HG03342 (cell line): ENCODE measurements around the gene WDR11.
A peak's percentile ranks its signal among the peaks of the same experiment; 100 is the strongest.

Experiments used
- ATAC-seq: cut with Tn5 transposase; IDR thresholded peaks from one replicate; pipeline ENCODE4 v1.9.1; 2021; ENCODE audit warnings: mild to moderate bottlenecking, moderate library complexity; ENCODE audit not compliant: unreplicated experiment

Gene WDR11

GRCh38 chr10:120942806-120943413, 91.7 kb downstream of the WDR11 start:
- peak; percentile 94 for ATAC-seq

- ATAC-seq = no peak
Observed at GRCh38 chr10:120943542-120943941, 92.4 kb downstream of the WDR11 start.

- no peak for ATAC-seq
Observed at GRCh38 chr10:120944586-120945125, 93.5 kb downstream of the WDR11 start.

- ATAC-seq = no peak
Observed at GRCh38 chr10:120945182-120945581, 94.0 kb downstream of the WDR11 start.

- no peak for ATAC-seq
Observed at GRCh38 chr10:120945801-120946302, 94.7 kb downstream of the WDR11 start.

GRCh38 chr10:120946497-120946896, 95.3 kb downstream of the WDR11 start:
- no peak for ATAC-seq

- peak; percentile 97 for ATAC-seq
Observed at GRCh38 chr10:120948889-120949608, 97.9 kb downstream of the WDR11 start.

GRCh38 chr10:120949609-120950031, 98.5 kb downstream of the WDR11 start:
- no peak for ATAC-seq

GRCh38 chr10:120950051-120950561, 98.9 kb downstream of the WDR11 start:
- no peak for ATAC-seq

GRCh38 chr10:120951288-120951687, 100.1 kb downstream of the WDR11 start:
- ATAC-seq = no peak

GRCh38 chr10:120953897-120954296, 102.7 kb downstream of the WDR11 start:
- ATAC-seq = no peak
